ENCODE results near the gene LAMA2.

DNA sequence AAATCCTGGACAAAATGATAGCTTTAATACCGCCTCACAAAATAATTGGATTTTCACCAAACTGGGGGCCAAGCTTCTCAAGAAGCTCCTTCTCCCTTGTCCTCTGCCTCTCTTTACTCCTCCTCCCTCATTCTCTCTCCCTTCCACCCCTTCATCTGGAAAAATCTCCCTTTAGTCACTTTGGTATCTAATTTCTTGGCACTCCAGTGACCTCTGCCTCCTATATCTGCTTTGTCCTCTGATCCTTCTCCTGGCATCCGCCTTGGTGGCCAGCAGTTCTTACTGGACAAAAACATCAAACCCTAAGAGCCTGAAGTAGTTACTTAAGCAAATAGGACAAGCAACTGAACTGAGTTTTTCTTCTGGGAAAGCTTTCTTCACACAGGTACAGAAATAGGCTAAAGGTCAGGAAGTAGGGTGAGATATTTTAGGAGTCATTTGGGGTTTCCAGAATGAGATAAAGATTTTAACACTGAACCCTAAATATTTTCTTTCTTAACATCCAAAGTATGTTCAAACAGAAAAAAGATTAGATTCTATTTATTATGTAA, 606.4 kb downstream of the LAMA2 start:
- TF ChIP-seq TOE1 (CRISPR knock-in tag; IDR thresholded peaks at IDR 0.05) (no peak), FIP1L1 (IDR thresholded peaks at IDR 0.05; ENCODE audit: borderline replicate concordance, insufficient read depth, low read depth, low read length) (no peak), NFKB2 (CRISPR knock-in tag; IDR thresholded peaks at IDR 0.05; ENCODE audit: borderline replicate concordance) (no peak), KDM5A (IDR thresholded peaks at IDR 0.05; ENCODE audit: borderline replicate concordance, low read length) (no peak), TAF1 (CRISPR knock-in tag; IDR thresholded peaks at IDR 0.05) (no peak), ZNF143 (CRISPR knock-in tag; IDR thresholded peaks at IDR 0.05) (no peak), KLF16 (CRISPR knock-in tag; IDR thresholded peaks at IDR 0.05) (no peak), CREB1 (IDR thresholded peaks at IDR 0.05) (no peak), CREB1 (CRISPR knock-in tag; IDR thresholded peaks at IDR 0.05) (no peak), SATB2 (CRISPR knock-in tag; IDR thresholded peaks at IDR 0.05) (no peak)
- TF ChIP-seq, protein P1, sequence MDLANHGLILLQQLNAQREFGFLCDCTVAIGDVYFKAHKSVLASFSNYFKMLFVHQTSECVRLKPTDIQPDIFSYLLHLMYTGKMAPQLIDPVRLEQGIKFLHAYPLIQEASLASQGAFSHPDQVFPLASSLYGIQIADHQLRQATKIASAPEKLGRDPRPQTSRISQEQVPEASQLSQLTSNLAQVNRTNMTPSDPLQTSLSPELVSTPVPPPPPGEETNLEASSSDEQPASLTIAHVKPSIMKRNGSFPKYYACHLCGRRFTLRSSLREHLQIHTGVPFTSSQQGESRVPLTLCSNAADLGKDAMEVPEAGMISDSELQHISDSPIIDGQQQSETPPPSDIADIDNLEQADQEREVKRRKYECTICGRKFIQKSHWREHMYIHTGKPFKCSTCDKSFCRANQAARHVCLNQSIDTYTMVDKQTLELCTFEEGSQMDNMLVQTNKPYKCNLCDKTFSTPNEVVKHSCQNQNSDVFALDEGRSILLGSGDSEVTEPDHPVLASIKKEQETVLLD (CRISPR knock-in tag; IDR thresholded peaks at IDR 0.05; ENCODE audit: low read depth), result no peak

Measured in HepG2 (cell line).